HG03280 (cell line): ENCODE measurements around the gene LEMD3.

ENCODE experiments used
- ATAC-seq: cut with Tn5 transposase; IDR thresholded peaks from one replicate; pipeline ENCODE4 v1.9.1; 2021; ENCODE audit warnings: mild to moderate bottlenecking, moderate library complexity; ENCODE audit not compliant: unreplicated experiment

LEMD3 gene

GRCh38 chr12:65169320-65170208 is at the start of gene LEMD3:
Gene LEMD3 (plus strand): TSS chr12:65169583. CDS start chr12:65169597, 14 bp downstream.
- peak; percentile 94 for ATAC-seq

GRCh38 chr12:65121049-65121955 is 48.1 kb upstream of the LEMD3 start, which contains the start of gene WIF1:
Gene WIF1 (minus strand): TSS chr12:65121305. CDS start chr12:65121191, 114 bp downstream.
- ATAC-seq: peak; percentile 47

- no peak for ATAC-seq
These were observed 47.4 kb upstream of the LEMD3 start for GRCh38 chr12:65121956-65122469.

- ATAC-seq: no peak
These were observed 46.7 kb upstream of the LEMD3 start for GRCh38 chr12:65122703-65123102.

GRCh38 chr12:65123435-65124063 is 45.8 kb upstream of the LEMD3 start:
- no peak for ATAC-seq

GRCh38 chr12:65125247-65125646 is 44.1 kb upstream of the LEMD3 start:
- ATAC-seq: no peak

- no peak for ATAC-seq
These were observed 43.4 kb upstream of the LEMD3 start for GRCh38 chr12:65125975-65126374.

- no peak for ATAC-seq
These were observed 42.9 kb upstream of the LEMD3 start for GRCh38 chr12:65126482-65126881.

- no peak for ATAC-seq
These were observed 35.5 kb upstream of the LEMD3 start for GRCh38 chr12:65133879-65134278.

GRCh38 chr12:65139389-65139788 is 30.0 kb upstream of the LEMD3 start:
- no peak for ATAC-seq

- ATAC-seq: no peak
These were observed 28.6 kb upstream of the LEMD3 start for GRCh38 chr12:65140738-65141137.

- ATAC-seq: no peak
These were observed 22.0 kb upstream of the LEMD3 start for GRCh38 chr12:65147312-65147905.

- no peak for ATAC-seq
These were observed 17.4 kb upstream of the LEMD3 start for GRCh38 chr12:65152012-65152411.

- no peak for ATAC-seq
These were observed 16.8 kb upstream of the LEMD3 start for GRCh38 chr12:65152596-65152995.

GRCh38 chr12:65155784-65156183 is 13.6 kb upstream of the LEMD3 start:
- ATAC-seq: peak; percentile 11

- peak; percentile 87 for ATAC-seq
These were observed 13.0 kb upstream of the LEMD3 start for GRCh38 chr12:65156366-65156841.

- no peak for ATAC-seq
These were observed 12.3 kb upstream of the LEMD3 start for GRCh38 chr12:65157091-65157490.

GRCh38 chr12:65162609-65163008 is 6.8 kb upstream of the LEMD3 start:
- ATAC-seq: peak; percentile 46

GRCh38 chr12:65164244-65164643 is 5.1 kb upstream of the LEMD3 start:
- ATAC-seq: no peak

GRCh38 chr12:65164774-65165173 is 4.6 kb upstream of the LEMD3 start:
- no peak for ATAC-seq
